HepG2 (cell line): ENCODE data around the gene APBA1. TPM values are rescaled to one million over a fixed set of nuclear protein-coding genes. Genes with fewer than 3 reads are reported as not detected.

Experiments used
- ATAC-seq: fragments of 200-7000 bp; cut with Tn5 transposase; 3 replicates; pipeline ENCODE4 v1.9.1; 2020; ENCODE audit warnings: mild to moderate bottlenecking, moderate library complexity
- BruUV-seq: library from RNA; stranded (reverse); fragments of 400-500 nt; replicated peaks from 2 replicates; lab custom pipeline; 2021; lab: Mats Ljungman, UMichigan
- CTCF ChIA-PET: fragments of 300-600 bp; formaldehyde crosslinking; extraction: SDS; loops from one replicate; lab custom pipeline; 2021; ENCODE audit warnings: low total read pairs, inconsistent platforms, low intra/inter-chr PET ratio; lab: Yijun Ruan, JAX
- POLR2A ChIA-PET: fragments of 350-600 bp; sonication (Branson Sonifier 250); formaldehyde crosslinking; loops from one replicate; lab custom pipeline; 2020; ENCODE audit warnings: antibody characterized with exemption, inconsistent platforms; lab: Yijun Ruan, JAX
- DNase-seq: peaks from one replicate; pipeline ENCODE4 v3.0.0-alpha.2; 2015; ENCODE audit warnings: low spot score
- FAIRE-seq: peaks from 3 replicates; lab custom pipeline; 2011; peaks lifted over from hg19 to GRCh38; lab: Jason Lieb, UNC
- H2AFZ ChIP-seq: one replicate; pipeline ENCODE4 v1.6.1; 2011; ENCODE audit warnings: low read length, inconsistent platforms
- H3K27ac ChIP-seq: fragments of 300-600 bp; 3 replicates; pipeline ENCODE4 v1.8.0; 2011; ENCODE audit warnings: mixed run types, mild to moderate bottlenecking, mixed read lengths, low read length, inconsistent platforms; ENCODE audit not compliant: insufficient read depth; ENCODE audit errors: extremely low read length
- H3K27me3 ChIP-seq, 2 experiments: fragments of 200-600 bp in 1 of 2; 2 replicates in 1 of 2; 3 replicates in 1 of 2; pipeline versions ENCODE4 v1.6.0 to v1.8.0; 2011; ENCODE audit warnings: low read length in 2 of 2, mild to moderate bottlenecking in 2 of 2, moderate library complexity in 2 of 2, inconsistent platforms in 1 of 2; ENCODE audit not compliant: insufficient read depth in 2 of 2, control insufficient read depth in 1 of 2
- H3K36me3 ChIP-seq, 2 experiments: fragments of 200-600 bp in 1 of 2; replicated peaks in 1 of 2; 2 replicates in 1 of 2; 3 replicates in 1 of 2; pipeline versions ENCODE4 v1.5.1 to v1.8.0; 2011; ENCODE audit warnings: low read length in 2 of 2, inconsistent platforms in 1 of 2; ENCODE audit not compliant: insufficient read depth in 2 of 2, control insufficient read depth in 1 of 2
- H3K4me1 ChIP-seq: 2 replicates; pipeline ENCODE4 v1.5.1; 2012; ENCODE audit warnings: low read length, inconsistent platforms; ENCODE audit not compliant: insufficient read depth
- H3K4me2 ChIP-seq: 2 replicates; pipeline ENCODE4 v1.6.0; 2011; ENCODE audit warnings: low read depth, low read length, inconsistent platforms
- H3K4me3 ChIP-seq, 3 experiments: fragments of 200-600 bp in 1 of 3; sonication (generic), shearing (Covaris generic) in 1 of 3; replicated peaks in 1 of 3; 2 replicates each; pipeline ENCODE4 v1.5.1; 2011 to 2016; ENCODE audit warnings: low read length in 3 of 3, inconsistent platforms in 2 of 3, low read depth in 2 of 3, mild to moderate bottlenecking in 2 of 3, control low read depth in 1 of 3, mixed read lengths in 1 of 3; ENCODE audit not compliant: insufficient read depth in 1 of 3
- H3K79me2 ChIP-seq: one replicate; pipeline ENCODE4 v1.6.1; 2011; ENCODE audit warnings: low read length, inconsistent platforms; ENCODE audit not compliant: insufficient read depth
- H3K9ac ChIP-seq: 2 replicates; pipeline ENCODE4 v1.6.0; 2011; ENCODE audit warnings: mild to moderate bottlenecking, low read depth, low read length, inconsistent platforms; ENCODE audit not compliant: insufficient read depth
- H3K9me3 ChIP-seq: 2 replicates; pipeline ENCODE4 v1.5.1; 2012; ENCODE audit warnings: mild to moderate bottlenecking, low read length
- H4K20me1 ChIP-seq: 2 replicates; pipeline ENCODE4 v1.6.0; 2011; ENCODE audit warnings: inconsistent platforms, mild to moderate bottlenecking, low read length, moderate library complexity; ENCODE audit not compliant: insufficient read depth
- DBP ChIP-seq: sonication (generic); formaldehyde crosslinking; IDR thresholded peaks from 2 replicates; pipeline ENCODE4 v1.4.0; 2020; ENCODE audit warnings: missing genetic modification reagents; ENCODE audit errors: not compliant biosample characterization
- ETS1 ChIP-seq: sonication (generic); formaldehyde crosslinking; IDR thresholded peaks from 2 replicates; pipeline ENCODE4 v1.4.0; 2020; ENCODE audit warnings: missing genetic modification reagents
- GLI4 ChIP-seq: sonication (generic); formaldehyde crosslinking; IDR thresholded peaks from 2 replicates; pipeline ENCODE4 v1.5.1; 2020; ENCODE audit warnings: missing genetic modification reagents, mild to moderate bottlenecking, moderate library complexity, borderline replicate concordance
- IRF9 ChIP-seq: sonication (generic); formaldehyde crosslinking; IDR thresholded peaks from 2 replicates; pipeline ENCODE4 v1.8.0; 2022; ENCODE audit warnings: missing genetic modification reagents, mild to moderate bottlenecking, borderline replicate concordance
- MBNL3 ChIP-seq: fragments of 250-450 bp; sonication (Bioruptor Pico); conservative IDR thresholded peaks from 2 replicates; pipeline ENCODE4 v1.8.0; 2022; ENCODE audit warnings: mild to moderate bottlenecking, inconsistent platforms
- NBN ChIP-seq: fragments of 450-650 bp; conservative IDR thresholded peaks from 2 replicates; pipeline ENCODE4 v1.6.1; 2017
- SALL2 ChIP-seq: sonication (generic); formaldehyde crosslinking; IDR thresholded peaks from 2 replicates; pipeline ENCODE4 v1.8.1; 2023; ENCODE audit warnings: mild to moderate bottlenecking, missing genetic modification reagents, inconsistent platforms
- SMAD9 ChIP-seq: sonication (generic); formaldehyde crosslinking; IDR thresholded peaks from 2 replicates; pipeline ENCODE4 v1.5.1; 2020; ENCODE audit warnings: mild to moderate bottlenecking, missing genetic modification reagents
- SOX6 ChIP-seq, 2 experiments: fragments of 450-650 bp in 1 of 2; sonication (generic) in 1 of 2; formaldehyde crosslinking in 1 of 2; IDR thresholded peaks; 2 replicates each; pipeline versions ENCODE4 v1.4.0 to v1.6.1; 2017 to 2020; ENCODE audit warnings: antibody characterized with exemption in 1 of 2, mild to moderate bottlenecking in 1 of 2, missing genetic modification reagents in 1 of 2
- SRSF9 ChIP-seq: fragments of 200-400 bp; formaldehyde crosslinking; IDR thresholded peaks from 2 replicates; pipeline ENCODE4 v1.6.1; 2018; ENCODE audit warnings: borderline replicate concordance, mild to moderate bottlenecking, low read depth, low read length; ENCODE audit not compliant: insufficient read depth, poor library complexity, severe bottlenecking
- ZKSCAN5 ChIP-seq: sonication (generic); formaldehyde crosslinking; IDR thresholded peaks from 2 replicates; pipeline ENCODE4 v1.5.1; 2020; ENCODE audit warnings: mild to moderate bottlenecking, missing genetic modification reagents
- ZNF264 ChIP-seq: sonication (generic); formaldehyde crosslinking; IDR thresholded peaks from 2 replicates; pipeline ENCODE4 v1.4.0; 2020; ENCODE audit warnings: missing genetic modification reagents
- ZNF3 ChIP-seq: IDR thresholded peaks from 2 replicates; pipeline ENCODE4 v1.7.0; 2017; ENCODE audit warnings: inconsistent platforms
- in situ Hi-C: cut with HindIII; loops from 2 replicates; pipeline ENCODE4 v1.10.0; 2017; ENCODE audit warnings: low pct_unique_long_range_greater_than_20kb; ENCODE audit not compliant: extremely low pct_ligation_motif_present
- intact Hi-C: fragments of 100-400 bp; cut with micrococcal nuclease; formaldehyde crosslinking; loops from one replicate; pipeline ENCODE4 v1.10.0; 2022; ENCODE audit not compliant: unreplicated experiment
- polyA plus RNA-seq, 8 experiments: library from polyadenylated mRNA; depleted of rRNA in 3 of 8; stranded (reverse) in 7 of 8; unstranded in 1 of 8; fragments of >200 nt; fragmentation: Illumina TruSeq in 4 of 8; extraction: Trizol in 4 of 8; gene quantifications; 2 replicates each; pipeline versions ENCODE4 v1.2.1 to v1.2.3, GENCODE V29; 2011 to 2016; ENCODE audit warnings: low read depth in 4 of 8, missing spikeins in 1 of 8, mixed read lengths in 1 of 8; ENCODE audit not compliant: insufficient read depth in 1 of 8
- total RNA-seq, 5 experiments: library from RNA; depleted of rRNA; stranded (reverse); fragments of >200 nt; fragmentation: Illumina TruSeq; extraction: Trizol; gene quantifications; 2 replicates each; pipeline ENCODE4 v1.2.3, GENCODE V29; 2016; ENCODE audit warnings: low read depth in 1 of 5
- TF ChIP-seq, protein P1 (sequence below): sonication (generic); formaldehyde crosslinking; IDR thresholded peaks from 2 replicates; pipeline ENCODE4 v1.4.0; 2020; ENCODE audit warnings: missing genetic modification reagents

APBA1 gene
- total and polyA plus RNA-seq, 2 of the 13 experiments (the other 11 are each of a cell fraction or from before 2014, with no cell fraction given), result 0.15 TPM; not detected in 1

DNA sequence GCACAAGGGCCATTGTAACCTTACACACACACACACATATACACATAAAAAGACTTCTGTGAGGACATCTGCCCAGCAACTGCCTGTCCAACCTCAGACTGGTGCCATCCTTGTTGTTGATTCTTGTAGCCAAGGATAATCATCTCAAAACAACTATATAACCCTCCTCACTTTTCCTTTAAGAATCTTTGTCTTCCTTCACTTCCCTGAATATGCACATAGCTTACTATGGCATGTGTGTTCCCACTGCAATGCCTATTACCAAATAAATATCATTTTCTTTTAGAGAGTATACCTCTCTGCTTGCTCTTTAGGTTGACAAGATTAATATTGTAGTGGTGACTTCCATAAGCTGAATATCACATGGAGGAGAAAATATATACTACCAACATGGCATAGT lies 55.2 kb downstream of the APBA1 start:
- H3K9me3 ChIP-seq, result no peaks in the 10 kb centered on the region
- no TSS peak for BruUV-seq
- H3K36me3 ChIP-seq, result no peaks in the 10 kb centered on the region
- H2AFZ ChIP-seq, result no peak overlapping the region
- intact Hi-C loops, result no loop called here
- in situ Hi-C loops, result no loop called here
- ChIA-PET CTCF (no interaction called here), POLR2A (no interaction called here)
- H3K27me3 ChIP-seq, result no peaks in the 10 kb centered on the region
- no peak overlapping the region for H3K9ac ChIP-seq
- no peaks in the 10 kb centered on the region for H3K4me1 ChIP-seq
- no peak for ATAC-seq
- DNase-seq, result no peak
- no peaks in the 10 kb centered on the region for H4K20me1 ChIP-seq
- H3K4me2 ChIP-seq, result no peak overlapping the region
- no peaks in the 10 kb centered on the region for H3K79me2 ChIP-seq
- no peak for FAIRE-seq
- H3K27ac ChIP-seq, result no peak overlapping the region
- no peak overlapping the region for H3K4me3 ChIP-seq
- TF ChIP-seq DBP (CRISPR knock-in tag) (no peak), ETS1 (no peak), ZNF3 (CRISPR knock-in tag) (no peak), ZKSCAN5 (no peak), SOX6 (IDR thresholded peaks at IDR 0.05) (no peak), SOX6 (CRISPR knock-in tag; IDR thresholded peaks at IDR 0.05) (no peak), NBN (no peak), ZNF264 (no peak), IRF9 (CRISPR knock-in tag) (no peak), SMAD9 (CRISPR knock-in tag) (no peak), SALL2 (CRISPR knock-in tag) (no peak), MBNL3 (no peak), SRSF9 (no peak), GLI4 (CRISPR knock-in tag) (no peak)
- TF ChIP-seq, protein P1, sequence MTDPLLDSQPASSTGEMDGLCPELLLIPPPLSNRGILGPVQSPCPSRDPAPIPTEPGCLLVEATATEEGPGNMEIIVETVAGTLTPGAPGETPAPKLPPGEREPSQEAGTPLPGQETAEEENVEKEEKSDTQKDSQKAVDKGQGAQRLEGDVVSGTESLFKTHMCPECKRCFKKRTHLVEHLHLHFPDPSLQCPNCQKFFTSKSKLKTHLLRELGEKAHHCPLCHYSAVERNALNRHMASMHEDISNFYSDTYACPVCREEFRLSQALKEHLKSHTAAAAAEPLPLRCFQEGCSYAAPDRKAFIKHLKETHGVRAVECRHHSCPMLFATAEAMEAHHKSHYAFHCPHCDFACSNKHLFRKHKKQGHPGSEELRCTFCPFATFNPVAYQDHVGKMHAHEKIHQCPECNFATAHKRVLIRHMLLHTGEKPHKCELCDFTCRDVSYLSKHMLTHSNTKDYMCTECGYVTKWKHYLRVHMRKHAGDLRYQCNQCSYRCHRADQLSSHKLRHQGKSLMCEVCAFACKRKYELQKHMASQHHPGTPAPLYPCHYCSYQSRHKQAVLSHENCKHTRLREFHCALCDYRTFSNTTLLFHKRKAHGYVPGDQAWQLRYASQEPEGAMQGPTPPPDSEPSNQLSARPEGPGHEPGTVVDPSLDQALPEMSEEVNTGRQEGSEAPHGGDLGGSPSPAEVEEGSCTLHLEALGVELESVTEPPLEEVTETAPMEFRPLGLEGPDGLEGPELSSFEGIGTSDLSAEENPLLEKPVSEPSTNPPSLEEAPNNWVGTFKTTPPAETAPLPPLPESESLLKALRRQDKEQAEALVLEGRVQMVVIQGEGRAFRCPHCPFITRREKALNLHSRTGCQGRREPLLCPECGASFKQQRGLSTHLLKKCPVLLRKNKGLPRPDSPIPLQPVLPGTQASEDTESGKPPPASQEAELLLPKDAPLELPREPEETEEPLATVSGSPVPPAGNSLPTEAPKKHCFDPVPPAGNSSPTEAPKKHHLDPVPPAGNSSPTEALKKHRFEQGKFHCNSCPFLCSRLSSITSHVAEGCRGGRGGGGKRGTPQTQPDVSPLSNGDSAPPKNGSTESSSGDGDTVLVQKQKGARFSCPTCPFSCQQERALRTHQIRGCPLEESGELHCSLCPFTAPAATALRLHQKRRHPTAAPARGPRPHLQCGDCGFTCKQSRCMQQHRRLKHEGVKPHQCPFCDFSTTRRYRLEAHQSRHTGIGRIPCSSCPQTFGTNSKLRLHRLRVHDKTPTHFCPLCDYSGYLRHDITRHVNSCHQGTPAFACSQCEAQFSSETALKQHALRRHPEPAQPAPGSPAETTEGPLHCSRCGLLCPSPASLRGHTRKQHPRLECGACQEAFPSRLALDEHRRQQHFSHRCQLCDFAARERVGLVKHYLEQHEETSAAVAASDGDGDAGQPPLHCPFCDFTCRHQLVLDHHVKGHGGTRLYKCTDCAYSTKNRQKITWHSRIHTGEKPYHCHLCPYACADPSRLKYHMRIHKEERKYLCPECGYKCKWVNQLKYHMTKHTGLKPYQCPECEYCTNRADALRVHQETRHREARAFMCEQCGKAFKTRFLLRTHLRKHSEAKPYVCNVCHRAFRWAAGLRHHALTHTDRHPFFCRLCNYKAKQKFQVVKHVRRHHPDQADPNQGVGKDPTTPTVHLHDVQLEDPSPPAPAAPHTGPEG (CRISPR knock-in tag), result no peak
